Testis (tissue), 3 donors: Measurements from ENCODE around the gene COL5A1. TPM values are rescaled to one million over a fixed set of nuclear protein-coding genes. Genes with fewer than 3 reads are reported as not detected.

Experiments used
- DNase-seq: peaks from one replicate; pipeline ENCODE4 v3.0.0-alpha.2; 2019
- H3K27ac ChIP-seq, 2 donors: fragments of 200-600 bp; sonication (generic); one replicate each; pipeline ENCODE4 v1.5.1; 2019
- H3K27me3 ChIP-seq: fragments of 200-600 bp; sonication (generic); one replicate; pipeline ENCODE4 v1.5.1; 2019
- H3K36me3 ChIP-seq: fragments of 200-600 bp; sonication (generic); one replicate; pipeline ENCODE4 v1.5.1; 2017; ENCODE audit warnings: low read depth; ENCODE audit errors: missing control alignments
- H3K4me1 ChIP-seq: fragments of 200-600 bp; sonication (generic); one replicate; pipeline ENCODE4 v1.5.1; 2019
- H3K4me3 ChIP-seq, 2 donors: fragments of 200-600 bp; sonication (generic); one replicate each; pipeline ENCODE4 v1.5.1; 2017 to 2019
- H3K9me3 ChIP-seq: fragments of 200-600 bp; sonication (generic); one replicate; pipeline ENCODE4 v1.5.1; 2017
- CTCF ChIP-seq, 3 experiments: fragments of 450-650 bp in 2 of 3; fragments of 200-600 bp in 1 of 3; sonication (generic) in 1 of 3; IDR thresholded peaks; one replicate each; pipeline ENCODE4 v1.5.1; 2016 to 2019; ENCODE audit warnings: antibody characterized with exemption in 3 of 3, mild to moderate bottlenecking in 2 of 3, moderate library complexity in 1 of 3
- POLR2A ChIP-seq: fragments of 450-650 bp; IDR thresholded peaks from one replicate; pipeline ENCODE4 v1.6.1; 2017; ENCODE audit warnings: antibody characterized with exemption, mild to moderate bottlenecking, moderate library complexity
- WGBS, 2 donors: methylation state at CpG; one replicate each; pipeline ENCODE4 v1.1.5; 2018; 5-methylcytosine and 5-hydroxymethylcytosine counted together
- intact Hi-C: fragments of 100-400 bp; cut with DNase I; formaldehyde crosslinking; loops from one replicate; pipeline ENCODE4 v1.15.1; 2023; ENCODE audit warnings: low total_unique reads
- polyA plus RNA-seq: library from polyadenylated mRNA; stranded (reverse); fragments of 350-450 nt; fragmentation: Illumina TruSeq; extraction: RNeasy Lipid Tissue Mini Kit (QIAGEN cat#74804); gene quantifications from one replicate; pipeline ENCODE4 v1.2.3, GENCODE V29; 2014; ENCODE audit warnings: low read depth, low replicate concordance; ENCODE audit not compliant: insufficient read depth
- total RNA-seq, 2 donors: library from RNA; depleted of rRNA; stranded (reverse); fragments of >200 nt; gene quantifications; one replicate each; pipeline ENCODE4 v1.2.3, GENCODE V29; 2016

COL5A1 gene
- total and polyA plus RNA-seq, 3 donors from 2014 or later = 18.5 to 34.3 (median 20.8) TPM

GRCh38 chr9:134740071-134740470 is 98.5 kb downstream of the COL5A1 start:
- intact Hi-C loops = no loop called here
- WGBS, 2 donors = 83% methylated on average over 10 to 13 of the region's 16 CpGs
- Histone ChIP-seq H3K36me3 (no peaks in the 10 kb centered on the region), H3K27me3 (no peaks in the 10 kb centered on the region), H3K4me3 (no peak overlapping the region), H3K9me3 (no peaks in the 10 kb centered on the region), H3K27ac (no peak overlapping the region), H3K4me1 (peaks cover 7% of the 10 kb centered on the region)
- no peak for DNase-seq
- no peak for TF ChIP-seq POLR2A
- no peak for TF ChIP-seq CTCF (IDR thresholded peaks at IDR 0.05)

GRCh38 chr9:134741846-134742245 is 100.2 kb downstream of the COL5A1 start:
- TF ChIP-seq POLR2A = no peak
- TF ChIP-seq CTCF (IDR thresholded peaks at IDR 0.05) = no peak
- DNase-seq = no peak
- no peaks in the 10 kb centered on the region for H3K9me3 ChIP-seq
- H3K27ac ChIP-seq = no peak overlapping the region
- no peaks in the 10 kb centered on the region for H3K4me1 ChIP-seq
- intact Hi-C loops = no loop called here
- H3K4me3 ChIP-seq = no peak overlapping the region
- 80 to 93% methylated on average over 7 to 9 of the region's 9 CpGs for WGBS, 2 donors
- H3K27me3 ChIP-seq = no peaks in the 10 kb centered on the region
- H3K36me3 ChIP-seq = no peaks in the 10 kb centered on the region

GRCh38 chr9:134742822-134743535 is 101.4 kb downstream of the COL5A1 start:
- H3K27me3 ChIP-seq = no peaks in the 10 kb centered on the region
- no peaks in the 10 kb centered on the region for H3K36me3 ChIP-seq
- DNase-seq = no peak
- no peaks in the 10 kb centered on the region for H3K9me3 ChIP-seq
- intact Hi-C loops = no loop called here
- TF ChIP-seq POLR2A (no peak), CTCF (IDR thresholded peaks at IDR 0.05) (no peak)
- H3K4me3 ChIP-seq = no peak overlapping the region
- H3K4me1 ChIP-seq = no peaks in the 10 kb centered on the region
- WGBS, 2 donors = 89 to 92% methylated on average over 18 to 22 of the region's 22 CpGs
- H3K27ac ChIP-seq = no peak overlapping the region

- Histone ChIP-seq H3K27ac (no peak overlapping the region), H3K4me3 (no peak overlapping the region), H3K36me3 (no peaks in the 10 kb centered on the region), H3K27me3 (no peaks in the 10 kb centered on the region), H3K9me3 (no peaks in the 10 kb centered on the region), H3K4me1 (no peaks in the 10 kb centered on the region)
- intact Hi-C loops = no loop called here
- DNase-seq = no peak
- no peak for TF ChIP-seq POLR2A
- TF ChIP-seq CTCF (IDR thresholded peaks at IDR 0.05) = no peak
- 76 to 77% methylated on average over 5 of the region's 5 CpGs for WGBS, 2 donors
Measured at GRCh38 chr9:134743853-134744252, 102.2 kb downstream of the COL5A1 start.
